GM19025 (cell line): Measurements from ENCODE around the gene ASGR2.
"Not testable (repeated sequence)": the region's sequence is repeated elsewhere in the genome, so short reads cannot be mapped to it uniquely, and the experiment has no call there.

ENCODE experiments used
- ATAC-seq: cut with Tn5 transposase; IDR thresholded peaks from one replicate; pipeline ENCODE4 v1.9.1; 2021; ENCODE audit warnings: mild to moderate bottlenecking, low read depth, moderate library complexity; ENCODE audit not compliant: unreplicated experiment

ASGR2 gene

DNA sequence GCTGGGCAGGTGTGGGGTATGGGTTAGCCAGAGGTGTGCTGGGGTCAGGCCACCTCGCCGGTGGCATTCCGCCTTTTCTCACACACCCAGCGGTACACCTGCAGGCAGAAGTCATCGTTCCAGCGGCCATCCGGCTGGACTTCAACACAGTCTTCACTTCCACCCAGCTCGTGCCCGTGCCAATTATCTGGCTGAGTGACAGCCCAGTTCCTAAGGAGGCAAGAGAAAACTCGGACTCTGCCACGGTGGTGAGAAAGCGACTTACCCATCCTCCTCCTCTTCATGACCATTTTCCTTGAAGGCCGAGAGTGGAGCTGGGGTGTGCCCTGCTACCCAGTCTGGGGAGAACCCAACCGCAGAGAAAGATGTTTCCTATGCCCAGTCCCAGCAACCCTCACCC is 13.1 kb downstream of the ASGR2 start:
- ATAC-seq, result no peak

DNA sequence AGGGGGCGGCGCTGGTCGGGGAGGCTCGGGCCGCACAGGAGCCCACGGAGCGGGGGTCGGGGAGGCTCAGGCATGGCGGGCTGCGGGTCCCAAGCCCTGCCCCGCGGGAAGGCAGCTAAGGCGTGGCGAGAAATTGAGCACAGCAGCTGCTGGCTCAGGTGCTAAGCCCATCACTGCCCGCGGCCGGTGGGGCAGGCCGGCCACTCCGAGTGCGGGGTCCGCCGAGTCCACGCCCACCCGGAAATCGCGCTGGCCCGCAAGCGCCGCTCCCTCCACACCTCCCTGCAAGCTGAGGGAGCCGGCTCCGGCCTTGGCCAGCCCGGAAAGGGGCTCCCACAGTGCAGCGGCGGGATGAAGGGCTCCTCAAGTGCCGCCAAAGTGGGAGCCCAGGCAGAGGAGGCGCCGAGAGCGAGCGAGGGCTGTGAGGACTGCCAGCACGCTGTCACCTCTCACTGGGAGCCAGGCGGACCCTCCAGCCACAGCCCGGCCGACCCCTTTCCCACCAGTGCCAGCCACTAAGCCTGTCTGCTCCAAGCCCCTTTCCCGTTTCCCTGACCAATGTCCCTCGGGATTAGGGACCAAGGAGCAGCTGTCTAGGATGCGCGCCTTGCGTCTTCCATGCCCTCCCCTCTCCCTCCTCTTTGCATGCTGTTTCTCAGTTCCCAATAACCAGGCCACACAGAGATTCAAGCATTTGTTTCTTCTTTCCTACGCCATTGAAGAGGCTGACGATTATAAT is 13.8 kb downstream of the ASGR2 start:
- ATAC-seq, result not testable (repeated sequence)

DNA sequence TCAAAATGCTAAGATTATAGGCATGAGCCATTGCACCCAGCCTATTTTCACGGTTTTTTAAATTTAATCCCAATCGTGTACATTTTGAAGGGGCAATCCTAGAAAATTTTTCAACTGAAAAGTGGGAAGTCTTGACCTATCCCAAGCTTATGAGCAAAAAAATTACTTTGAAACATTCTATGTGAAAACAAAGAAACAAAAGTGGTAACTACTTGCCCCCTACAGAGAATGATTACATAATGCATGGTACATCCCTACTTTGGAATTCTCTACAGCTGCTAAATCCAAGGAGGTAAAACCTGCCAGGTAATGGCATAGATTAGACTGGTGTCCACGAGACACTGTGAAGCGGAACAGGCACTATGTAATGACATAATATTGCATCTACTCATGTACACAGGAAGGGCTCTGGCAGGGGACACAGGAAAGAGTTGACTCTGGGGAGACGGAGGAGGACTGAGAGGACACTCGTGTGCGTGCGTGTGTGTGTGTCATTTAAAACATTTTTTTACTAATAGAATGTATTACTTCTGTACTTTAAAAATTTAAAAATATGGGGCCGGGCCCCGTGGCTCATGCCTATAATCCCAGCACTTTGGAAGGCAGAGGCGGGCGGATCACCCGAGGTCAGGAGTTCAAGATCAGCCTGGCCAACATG is 15.7 kb downstream of the ASGR2 start:
- no peak for ATAC-seq

DNA sequence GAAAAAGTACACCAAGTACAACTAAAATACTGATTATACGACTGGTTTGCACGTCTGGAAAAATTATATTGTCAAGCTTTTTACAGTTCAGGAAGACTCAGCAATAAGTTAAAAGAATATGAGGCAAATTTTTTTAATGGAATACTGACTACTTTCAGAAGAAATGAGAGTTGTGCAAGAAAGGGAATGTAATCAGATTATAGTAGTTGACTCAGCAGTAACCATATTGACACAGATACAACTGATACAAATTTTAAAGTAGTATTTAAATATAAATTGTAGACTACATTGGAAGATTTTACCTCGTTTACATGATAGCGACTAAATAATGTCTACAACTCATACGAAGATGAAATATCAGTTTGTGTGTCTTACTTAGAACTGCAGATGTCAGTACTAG is 16.7 kb downstream of the ASGR2 start:
- no peak for ATAC-seq

DNA sequence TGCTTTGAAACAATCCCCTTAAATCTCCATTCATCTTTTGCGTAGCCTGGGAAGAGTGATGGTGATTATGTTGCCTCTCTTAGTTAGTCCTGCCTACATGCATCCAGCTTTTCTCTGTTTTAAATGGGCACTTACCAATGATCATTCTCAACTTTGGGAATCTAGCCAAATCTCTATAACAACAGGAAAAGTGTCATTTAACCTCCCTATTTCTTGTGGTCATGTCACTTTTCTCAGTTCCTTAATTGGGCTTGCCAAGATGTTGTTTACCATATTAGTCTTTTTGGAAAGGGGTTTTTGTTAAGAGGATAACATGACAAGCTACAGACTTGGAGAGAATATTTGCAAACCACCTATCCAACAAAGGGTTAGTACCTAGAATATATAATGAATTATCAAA is 19.0 kb downstream of the ASGR2 start:
- ATAC-seq, result no peak

DNA sequence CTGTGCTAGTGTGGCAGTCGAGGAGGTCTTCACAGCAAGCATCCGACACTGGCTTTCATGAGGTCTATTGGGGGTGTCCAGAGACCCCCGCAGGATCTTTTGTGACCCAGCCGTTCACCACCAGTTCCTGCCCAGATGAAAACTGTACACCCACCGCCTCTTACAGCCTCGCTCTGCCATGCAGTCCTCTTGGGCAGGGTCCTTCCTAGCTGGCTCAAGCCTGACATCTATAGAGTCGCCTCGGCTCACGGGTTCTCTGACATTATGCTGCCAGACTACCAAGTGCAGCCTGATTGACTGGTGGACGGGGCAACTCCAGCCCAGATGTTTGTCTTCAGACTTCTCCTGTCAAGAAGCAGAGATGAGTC is 20.0 kb downstream of the ASGR2 start:
- ATAC-seq, result no peak

DNA sequence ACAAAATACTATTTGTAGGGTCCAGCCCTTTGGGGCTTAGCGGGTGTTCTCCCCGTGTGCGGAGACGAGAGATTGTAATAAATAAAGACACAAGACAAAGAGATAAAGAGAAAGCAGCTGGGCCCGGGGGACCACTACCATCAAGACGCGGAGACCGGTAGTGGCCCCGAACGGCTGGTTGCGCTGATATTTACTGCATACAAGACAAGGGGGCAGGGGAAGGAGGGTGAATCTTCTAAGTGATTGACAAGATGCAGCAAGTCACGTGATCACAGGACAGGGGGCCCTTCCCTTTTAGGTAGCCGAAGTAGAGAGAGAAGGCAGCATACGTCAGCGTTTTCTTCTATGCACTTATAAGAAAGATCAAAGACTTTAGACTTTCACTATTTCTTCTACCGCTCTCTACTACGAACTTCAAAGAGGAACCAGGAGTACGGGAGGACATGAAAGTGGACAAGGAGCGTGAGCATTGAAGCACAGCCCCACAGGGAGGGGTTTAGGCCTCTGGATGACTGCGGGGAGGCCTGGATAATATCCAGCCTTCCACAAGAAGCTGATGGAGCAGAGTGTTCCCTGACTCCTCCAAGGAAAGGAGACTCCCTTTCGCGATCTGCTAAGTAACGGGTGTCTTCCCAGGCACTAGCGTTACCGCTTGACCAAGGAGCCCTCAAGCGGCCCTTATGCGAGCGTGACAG is 23.2 kb downstream of the ASGR2 start:
- not testable (repeated sequence) for ATAC-seq

DNA sequence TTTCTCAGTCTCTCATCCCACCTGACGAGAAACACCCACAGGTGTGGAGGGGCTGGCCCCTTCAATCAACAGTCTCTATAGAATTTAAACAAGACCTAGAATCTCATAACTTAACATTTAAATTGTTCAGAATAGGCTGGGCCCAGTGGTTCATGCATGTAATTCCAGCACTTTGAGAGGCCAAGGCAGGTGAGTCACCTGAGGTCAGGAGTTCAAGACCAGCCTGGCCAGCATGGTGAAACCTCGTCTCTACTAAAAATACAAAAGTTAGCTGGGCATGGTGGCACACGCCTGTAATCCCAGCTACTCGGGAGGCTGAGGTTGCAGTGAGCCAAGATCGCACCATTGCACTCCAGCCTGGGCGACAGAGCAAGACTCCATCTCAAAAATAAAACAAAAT is 25.1 kb downstream of the ASGR2 start:
- ATAC-seq, result not testable (repeated sequence)

DNA sequence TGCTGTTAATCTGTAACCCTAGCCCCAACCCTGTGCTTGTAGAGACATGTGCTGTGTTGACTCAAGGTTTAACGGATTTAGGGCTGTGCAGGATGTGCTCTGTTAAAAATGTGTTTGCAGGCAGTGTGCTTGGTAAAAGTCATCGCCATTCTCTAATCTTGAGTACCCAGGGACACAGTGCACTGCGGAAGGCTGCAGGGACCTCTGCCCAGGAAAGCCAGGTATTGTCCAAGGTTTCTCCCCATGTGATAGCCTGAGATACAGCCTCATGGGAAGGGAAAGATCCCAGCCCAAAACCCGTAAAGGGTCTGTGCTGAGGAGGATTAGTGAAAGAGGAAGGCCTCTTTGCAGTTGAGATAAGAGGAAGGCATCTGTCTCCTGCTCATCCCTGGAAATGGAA is 26.2 kb downstream of the ASGR2 start:
- not testable (repeated sequence) for ATAC-seq

DNA sequence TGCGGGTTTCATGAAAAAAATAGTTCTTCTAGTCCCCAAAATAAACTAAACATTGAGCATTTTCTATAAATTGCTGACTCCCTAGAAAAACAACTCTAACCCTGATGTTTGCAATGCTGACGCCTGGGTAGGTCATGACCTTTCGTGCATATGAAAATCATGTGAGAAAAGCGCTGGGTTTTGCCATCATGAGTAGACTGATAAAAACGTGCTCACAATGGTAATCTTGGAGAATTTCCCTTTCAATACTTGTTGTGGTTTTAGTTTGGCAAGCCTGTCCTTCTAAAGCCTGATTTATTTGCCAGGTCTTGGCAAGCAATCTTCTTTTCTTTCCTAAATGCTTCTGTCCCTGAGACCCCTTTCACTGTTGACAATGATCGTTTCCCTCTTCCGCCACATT is 30.5 kb downstream of the ASGR2 start:
- ATAC-seq, result no peak

DNA sequence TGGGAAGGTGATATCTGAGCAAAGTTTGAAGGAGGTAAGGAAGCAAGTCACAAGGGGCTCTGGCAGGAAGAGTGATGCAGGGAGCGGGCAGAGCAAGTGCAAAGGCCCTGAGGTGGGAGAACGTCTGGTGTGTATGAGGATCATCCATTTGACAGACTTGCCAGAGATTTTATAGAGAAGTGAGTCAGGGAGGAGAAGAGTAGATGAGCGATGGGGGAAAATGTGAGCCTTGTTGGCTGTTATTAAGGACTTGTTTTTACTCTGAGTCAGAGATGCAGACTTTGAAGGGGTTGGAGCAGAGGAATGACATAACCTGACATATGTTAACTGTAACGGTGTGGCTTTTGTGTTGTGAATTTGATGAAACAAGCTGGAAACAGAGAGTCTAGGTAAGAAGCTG is 31.0 kb downstream of the ASGR2 start:
- ATAC-seq, result no peak

DNA sequence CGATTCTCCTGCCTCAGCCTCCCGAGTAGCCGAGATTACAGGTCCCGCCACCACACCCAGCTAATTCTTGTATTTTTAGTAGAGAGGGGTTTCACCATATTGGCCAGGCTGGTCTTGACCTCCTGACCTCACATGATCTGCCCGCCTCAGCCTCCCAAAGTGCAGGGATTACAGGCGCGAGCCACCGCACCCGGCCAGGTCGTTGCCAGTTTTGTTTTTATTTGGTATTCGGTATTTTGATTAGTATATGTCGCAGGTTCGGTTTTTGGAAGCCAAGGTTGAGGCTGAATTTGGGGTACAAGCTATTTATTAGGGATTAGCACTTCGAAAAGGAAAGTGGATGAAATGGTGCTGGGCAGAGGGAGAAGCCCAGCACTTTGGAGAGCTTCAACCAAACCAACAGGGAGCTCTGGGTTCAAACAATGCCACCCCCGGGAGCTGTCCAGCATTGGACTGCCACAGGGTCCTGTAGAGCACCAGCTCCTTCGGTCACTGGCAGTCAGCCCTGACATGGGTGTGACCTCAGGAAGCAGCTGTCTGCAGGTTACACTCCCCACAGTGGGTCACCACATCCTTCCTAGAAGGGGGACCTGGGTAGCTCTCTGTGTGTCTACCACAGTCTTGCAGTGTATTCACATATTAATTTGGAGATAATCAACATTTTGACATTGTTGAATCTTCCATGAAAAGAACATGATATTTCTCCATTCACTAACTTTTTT is 33.1 kb downstream of the ASGR2 start:
- ATAC-seq, result no peak

DNA sequence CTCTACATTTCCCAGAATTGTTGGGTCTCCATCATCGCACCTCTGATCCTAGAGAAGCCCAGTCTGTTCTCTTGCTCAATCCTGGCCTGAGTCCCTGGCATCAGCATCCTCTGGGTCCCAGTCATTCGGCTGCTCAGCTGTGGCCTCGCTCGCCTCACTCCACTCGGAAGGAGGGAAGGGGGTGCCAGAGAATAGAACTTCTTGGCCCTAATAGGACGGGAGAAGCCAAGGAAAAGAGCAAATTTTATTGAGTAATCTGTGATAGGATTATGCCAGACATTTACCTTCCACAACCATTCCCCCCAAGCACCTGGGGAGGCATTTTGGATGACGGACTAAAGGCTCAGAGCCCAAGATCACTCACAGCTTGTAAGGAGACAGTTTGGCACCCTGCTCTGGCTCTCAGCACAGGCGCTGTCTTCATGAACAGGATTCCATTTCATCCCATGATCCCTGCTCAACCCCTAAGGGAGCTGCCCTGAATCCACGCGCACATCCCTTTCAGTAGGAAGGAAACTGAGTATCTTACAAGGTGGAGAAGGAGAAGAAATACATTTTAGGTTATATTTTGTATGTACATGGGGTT is 34.1 kb downstream of the ASGR2 start:
- no peak for ATAC-seq

DNA sequence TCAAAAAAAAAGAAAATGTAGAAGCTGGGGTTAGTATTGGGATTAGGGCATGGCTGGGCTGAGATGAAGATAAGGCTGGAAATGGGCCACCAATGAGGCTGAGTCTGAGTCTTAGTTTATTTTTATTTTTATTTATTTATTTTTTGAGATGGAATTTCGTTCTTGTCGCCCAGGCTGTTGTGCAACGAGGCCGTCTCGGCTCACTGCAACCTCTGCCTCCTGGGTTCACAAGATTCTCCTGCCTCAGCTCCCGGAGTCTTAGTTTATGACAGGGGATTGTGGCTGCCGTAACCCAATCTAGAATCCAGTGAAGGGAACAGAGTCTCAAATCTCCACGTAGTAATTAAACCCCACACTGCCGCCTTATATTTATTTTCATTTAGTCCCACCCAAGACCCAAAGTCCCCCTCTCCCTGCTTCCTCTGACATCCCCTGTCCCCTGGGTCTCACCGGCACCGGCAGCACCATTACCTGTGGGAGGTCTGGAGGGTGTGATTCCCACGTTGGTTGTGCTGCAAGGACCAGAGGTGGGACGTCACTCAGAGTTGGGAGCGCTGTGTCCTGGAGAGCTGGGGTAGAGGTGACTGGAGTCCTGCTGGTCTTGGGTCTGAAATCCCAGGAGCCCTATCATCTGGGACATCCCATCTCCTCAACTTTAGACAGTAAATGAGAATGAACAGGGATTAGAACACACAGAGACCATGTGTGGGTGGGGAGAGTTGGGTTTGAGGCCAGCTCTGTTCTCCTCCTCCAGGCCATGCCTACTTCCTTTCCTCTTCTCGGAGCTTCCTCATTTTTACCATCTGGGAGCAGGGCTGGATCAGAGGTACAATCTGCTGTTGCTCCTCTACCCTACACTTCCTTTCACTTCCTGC is 34.8 kb downstream of the ASGR2 start, which contains the start of gene CLEC10A:
Gene CLEC10A (minus strand): TSS at position 671 of the 875 bp plus-strand sequence. CDS start 1,439 bp downstream, outside the sequence.
- ATAC-seq, result no peak

DNA sequence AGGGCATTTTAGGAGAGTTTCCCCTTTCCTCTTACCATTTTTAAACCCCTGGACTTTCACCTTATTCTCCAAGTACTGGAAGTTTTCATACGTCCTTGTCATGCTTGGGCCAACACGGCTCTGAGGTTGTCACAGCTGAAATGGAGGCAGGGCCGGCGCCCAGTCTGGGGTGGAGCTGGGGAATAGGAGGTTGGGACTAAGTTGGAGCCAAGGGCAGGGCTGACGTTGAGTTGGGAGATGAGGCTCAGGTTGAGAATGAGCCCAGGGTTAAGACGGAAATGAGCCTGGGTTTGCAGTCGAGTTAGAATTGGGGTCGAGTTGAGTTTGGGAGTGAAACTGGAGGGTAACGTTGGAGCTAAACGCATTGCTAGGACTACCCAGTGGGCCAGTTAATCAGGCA is 35.9 kb downstream of the ASGR2 start:
- ATAC-seq, result no peak

DNA sequence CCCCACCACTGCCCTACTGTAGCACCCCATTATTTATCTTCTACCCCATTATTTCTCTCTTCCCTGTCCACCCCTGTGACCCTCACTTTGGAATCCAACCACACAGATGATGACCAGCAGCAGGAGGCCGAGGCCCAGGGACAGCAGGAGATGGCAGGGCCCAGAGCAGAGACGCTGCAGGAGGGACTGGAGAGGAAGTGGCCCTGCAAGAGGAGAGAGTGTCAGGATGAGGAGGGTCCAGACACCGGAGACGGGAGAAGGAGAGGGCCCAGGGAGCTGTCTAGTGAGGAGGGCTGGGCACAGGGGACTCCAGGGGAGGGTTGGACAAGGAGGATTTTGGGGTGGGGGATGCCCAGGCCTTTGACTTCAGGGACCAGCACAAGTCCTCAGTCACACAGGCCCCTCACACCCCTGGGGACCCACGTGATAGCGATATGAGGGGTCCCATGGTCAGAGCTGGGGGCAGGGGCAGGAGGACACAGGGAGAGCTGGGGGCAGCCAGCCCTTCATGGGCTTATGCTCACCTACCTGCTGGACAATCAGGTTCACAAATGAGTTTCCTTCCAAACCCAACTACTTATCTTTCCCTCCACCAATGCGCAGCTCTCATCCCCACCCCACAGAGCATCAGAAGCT is 36.6 kb downstream of the ASGR2 start:
- ATAC-seq, result no peak

DNA sequence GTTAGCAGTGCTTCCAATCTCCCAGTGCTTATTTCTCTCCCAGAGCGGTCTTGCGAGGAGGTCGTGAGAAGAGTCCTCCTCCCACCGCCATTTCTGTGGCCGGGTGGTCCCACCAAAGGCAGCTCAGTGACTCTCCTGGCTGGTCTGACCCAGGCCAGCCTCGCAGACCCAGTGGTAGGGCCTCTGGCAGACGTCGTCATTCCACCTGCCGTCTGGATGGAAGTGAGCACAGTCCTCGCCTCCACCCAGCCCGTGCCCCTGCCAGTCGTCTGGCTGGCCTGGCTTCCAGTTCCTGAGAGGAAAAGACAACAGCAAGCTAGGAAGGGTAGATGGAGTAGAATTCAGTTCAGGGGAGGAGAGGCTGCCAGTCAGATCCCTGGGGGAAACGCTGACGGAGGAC is 39.7 kb downstream of the ASGR2 start:
- no peak for ATAC-seq

DNA sequence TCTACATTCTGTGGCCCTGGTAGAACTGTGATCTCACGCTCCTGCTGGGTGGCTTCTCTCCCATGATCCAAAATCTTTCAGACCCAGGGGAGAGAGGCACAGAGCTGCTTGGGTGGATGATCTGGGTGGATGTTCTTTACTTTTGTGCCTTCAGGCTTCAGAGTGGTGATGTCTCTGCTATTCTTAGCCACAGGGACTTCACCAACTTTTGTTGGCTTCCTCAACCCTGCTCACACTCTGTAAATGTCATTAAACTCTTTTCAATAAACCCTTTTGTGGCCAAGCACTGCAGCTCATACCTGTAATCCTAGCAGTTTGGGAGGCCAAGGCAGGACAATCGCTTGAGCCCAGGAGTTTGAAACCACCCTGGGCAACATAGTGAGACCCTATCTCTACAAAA is 42.2 kb downstream of the ASGR2 start:
- no peak for ATAC-seq

DNA sequence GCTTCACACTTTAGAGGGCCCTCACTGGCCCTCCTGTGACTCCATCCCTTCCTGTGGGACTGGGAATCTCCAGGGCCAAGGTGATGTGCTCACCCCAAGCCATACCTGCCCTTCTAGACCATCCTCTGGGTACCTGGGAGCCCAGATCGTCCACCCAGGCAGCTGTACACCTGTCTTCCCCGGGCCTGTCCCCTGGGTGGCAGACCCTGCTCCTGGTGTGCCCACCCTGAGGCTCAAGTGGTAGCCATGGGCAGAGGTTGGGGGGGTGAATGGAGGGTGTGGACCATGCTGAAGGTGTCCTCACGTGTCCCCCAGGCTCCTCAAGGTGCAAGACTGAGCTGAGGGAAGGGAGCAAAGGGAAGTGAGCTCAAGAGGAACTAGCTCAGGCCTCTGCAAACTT is 43.9 kb downstream of the ASGR2 start:
- ATAC-seq, result no peak
